ENCODE data around the gene GABRD. TPM values are rescaled to one million over a fixed set of nuclear protein-coding genes. Genes with fewer than 3 reads are reported as not detected.
"Not testable (repeated sequence)": the region's sequence is repeated elsewhere in the genome, so short reads cannot be mapped to it uniquely, and the experiment has no call there.

The GABRD gene
- total RNA-seq (2014; rRNA removed) = not detected in 2 replicates
- polyA plus RNA-seq (2012) = not detected

DNA sequence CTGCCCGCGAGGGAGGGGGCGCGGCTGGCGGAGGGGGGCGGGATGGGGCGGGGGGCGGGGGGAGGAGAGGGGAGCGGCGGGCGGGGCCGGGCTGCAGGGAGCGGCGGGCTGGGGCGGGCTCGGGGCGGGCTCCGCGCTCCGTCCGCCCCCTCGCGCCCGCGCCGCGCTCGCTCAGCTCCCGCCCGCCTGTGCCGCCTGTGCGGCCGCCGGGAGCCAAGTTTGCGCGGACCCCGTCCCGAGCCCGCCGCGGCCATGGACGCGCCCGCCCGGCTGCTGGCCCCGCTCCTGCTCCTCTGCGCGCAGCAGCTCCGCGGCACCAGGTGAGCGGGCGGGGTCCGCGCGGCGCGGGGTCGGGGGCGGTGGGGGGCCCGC is at the start of gene GABRD:
GABRD (plus strand) TSS at position 174 of the 372 bp plus-strand sequence; CDS start at position 253, 79 bp downstream.
- no peak for DNase-seq (ENCODE audit: low read depth)

DNA sequence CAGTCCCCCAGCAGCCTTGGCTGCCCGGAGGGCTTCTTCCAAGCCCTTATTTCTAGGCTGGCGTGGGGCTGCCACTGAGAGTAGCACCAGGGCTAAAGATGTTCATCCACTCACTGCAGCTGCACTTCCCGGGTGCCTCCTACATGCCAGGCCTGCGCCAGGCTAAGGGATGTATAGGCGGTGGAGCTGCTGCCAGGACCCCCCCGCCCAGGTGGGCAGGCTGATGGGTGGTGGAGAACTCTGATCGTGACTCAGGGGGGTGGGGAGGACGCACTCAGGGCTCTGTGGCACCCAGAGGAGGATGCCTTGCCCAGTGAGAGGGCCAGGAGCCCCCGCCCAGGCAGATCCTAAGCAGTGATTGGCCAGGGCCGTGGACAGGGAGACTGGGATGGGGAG is 49.6 kb upstream of the GABRD start:
- no peak for DNase-seq (ENCODE audit: low read depth)

DNA sequence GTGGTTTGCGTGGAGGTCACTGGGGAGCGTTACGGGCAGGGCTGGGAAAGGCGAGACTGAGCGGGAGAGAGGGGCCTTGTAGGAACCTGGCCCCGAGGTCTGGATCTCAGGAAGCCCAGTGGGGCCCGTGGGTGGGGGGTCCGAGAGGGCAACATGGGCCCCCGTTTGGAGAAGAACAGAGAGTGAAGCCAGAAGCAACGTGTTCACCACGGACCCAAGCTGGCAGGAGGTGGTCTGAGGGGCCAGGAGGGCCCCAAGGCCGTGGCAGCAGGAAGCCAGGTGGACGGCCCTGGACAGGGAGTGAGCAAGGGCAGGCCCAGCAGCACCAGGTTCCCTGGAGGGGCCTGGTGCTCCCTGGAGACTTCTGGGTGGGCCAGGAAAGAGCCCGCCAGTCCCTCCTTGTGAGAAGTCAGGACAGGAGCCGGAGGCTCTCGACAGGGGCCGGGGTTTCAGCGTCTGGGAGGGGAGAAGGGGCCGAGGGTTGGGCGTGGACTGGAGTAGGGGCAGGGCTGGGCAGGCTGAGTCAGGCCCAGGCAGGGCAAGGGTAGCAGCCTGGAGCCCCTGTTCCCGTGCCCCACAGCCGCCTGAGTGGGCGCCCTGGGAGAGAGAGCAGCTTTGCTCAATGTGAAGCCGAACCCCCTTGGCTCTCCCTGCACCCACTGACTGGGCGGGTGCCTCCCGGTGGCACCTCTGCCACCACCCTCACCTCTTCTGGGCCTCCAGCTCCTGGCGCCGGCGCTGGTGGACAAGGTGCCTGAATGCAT is 49.0 kb upstream of the GABRD start:
- DNase-seq (ENCODE audit: low read depth) = no peak

DNA sequence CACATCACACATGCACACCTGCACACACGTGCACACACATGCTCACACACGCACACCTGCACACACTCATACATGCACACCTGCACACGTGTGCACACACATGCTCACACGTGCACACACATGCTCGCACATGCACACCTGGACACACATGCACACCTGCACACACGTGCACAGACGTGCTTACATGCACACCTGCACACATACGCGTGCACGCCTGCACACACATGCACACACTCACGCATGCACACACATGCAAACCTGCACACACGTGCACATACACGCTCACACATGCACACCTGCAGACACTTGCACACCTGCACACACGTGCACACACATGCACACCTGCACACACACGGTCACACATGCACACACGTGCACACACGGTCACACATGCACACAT is 48.1 kb upstream of the GABRD start:
- DNase-seq (ENCODE audit: low read depth) = no peak

DNA sequence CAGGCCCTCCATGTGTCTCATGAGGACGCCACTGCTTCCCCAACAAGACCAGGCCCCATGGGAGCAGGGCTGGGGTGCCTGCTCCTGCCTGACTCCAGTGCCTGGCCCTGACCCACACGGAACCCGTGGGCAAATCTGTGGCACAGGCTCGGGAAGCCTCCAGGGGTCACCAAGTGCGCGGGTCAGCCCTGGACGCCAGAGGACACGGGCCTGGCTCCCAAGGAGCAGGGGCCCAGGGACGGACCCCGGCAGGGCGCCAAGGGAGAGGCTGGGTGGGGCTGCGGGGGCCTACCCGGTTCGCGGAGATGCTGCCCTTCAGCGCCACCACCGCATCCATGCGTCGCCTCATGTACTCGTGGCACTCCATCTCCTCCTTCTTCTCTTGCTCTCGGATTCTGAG is 47.5 kb upstream of the GABRD start:
- no peak for DNase-seq (ENCODE audit: low read depth)

DNA sequence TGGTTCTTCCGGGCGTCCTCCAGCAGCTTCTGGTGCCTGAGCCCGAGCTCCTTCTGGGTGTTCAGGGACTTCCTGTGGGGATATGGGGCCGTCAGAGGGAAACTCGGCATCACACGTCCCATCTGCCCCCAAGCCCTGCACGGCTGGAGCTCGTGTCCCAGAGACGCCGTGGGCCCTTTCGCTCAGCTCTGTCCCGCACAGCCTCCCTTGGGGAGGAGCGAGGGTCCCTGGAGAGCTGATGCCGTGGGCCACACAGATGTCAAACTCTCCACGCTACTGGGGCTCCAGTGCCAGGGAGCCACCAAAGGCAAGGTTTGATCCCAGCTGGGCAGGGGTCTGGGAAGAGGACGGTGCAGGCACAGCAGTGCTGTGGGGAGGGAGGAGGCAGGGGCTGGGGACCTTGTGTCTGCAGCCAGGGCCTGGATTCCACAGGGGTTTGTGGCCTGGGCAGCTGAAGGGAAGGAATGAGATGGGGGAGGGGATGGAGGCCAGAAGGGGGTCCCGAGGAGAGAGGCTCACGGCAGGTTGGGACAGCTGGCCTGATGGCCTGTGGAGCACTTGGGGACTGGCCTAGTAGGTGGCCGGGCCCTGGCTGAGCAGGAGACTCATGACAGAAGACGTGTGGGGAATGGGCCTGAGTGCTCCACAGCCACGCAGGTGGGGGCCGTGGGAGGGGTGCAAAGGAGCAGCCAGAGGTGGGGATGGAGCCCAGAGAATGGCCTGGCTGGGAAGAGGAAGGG is 46.0 kb upstream of the GABRD start:
- no peak for DNase-seq (ENCODE audit: low read depth)

GRCh38 chr1:1973716-1974642 is 45.2 kb upstream of the GABRD start:
- DNase-seq (ENCODE audit: low read depth) = no peak

- DNase-seq (ENCODE audit: low read depth) = no peak
Measured at GRCh38 chr1:1974834-1975233, 44.3 kb upstream of the GABRD start.

- no peak for DNase-seq (ENCODE audit: low read depth)
Measured at GRCh38 chr1:1975535-1975934, 43.6 kb upstream of the GABRD start.

DNA sequence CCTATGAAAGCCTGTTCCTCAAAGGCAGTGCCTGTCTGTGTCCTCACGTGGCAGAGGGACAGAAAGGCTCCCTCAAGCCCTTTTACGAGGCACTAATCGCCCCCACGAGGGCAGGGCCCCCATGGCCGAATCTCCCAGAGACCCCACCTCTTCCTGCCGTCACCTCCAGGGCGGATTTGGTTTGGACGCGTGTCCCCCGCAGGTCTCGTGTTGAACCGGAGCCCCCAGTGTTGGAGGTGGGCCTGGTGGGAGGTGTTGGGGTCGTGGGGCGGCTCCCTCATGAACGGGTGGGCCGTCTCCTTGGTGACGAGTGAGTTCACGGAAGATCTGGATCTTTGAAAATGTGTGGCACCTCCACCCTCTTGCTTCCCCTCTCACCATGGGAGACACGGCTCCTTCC is 43.1 kb upstream of the GABRD start:
- no peak for DNase-seq (ENCODE audit: low read depth)

DNA sequence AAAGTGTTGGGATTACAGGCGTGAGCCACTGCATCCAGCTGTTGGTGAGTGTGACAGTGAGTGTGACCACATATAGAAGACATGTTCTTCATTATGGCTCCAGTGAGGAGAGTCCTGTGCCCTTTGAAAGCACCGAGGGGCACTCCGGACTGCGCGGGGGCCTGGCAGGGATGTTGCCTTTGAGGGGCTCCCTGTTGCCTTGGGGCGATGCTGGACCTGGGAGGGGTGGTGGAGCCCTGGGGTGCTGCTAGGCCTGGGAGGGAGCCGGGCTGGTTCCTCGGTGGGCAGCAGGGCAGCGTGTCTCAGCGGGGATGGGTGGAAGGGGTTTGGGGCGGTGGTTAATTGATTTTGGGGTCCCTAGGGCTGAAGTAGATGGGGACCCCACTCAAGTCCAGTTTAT is 41.0 kb upstream of the GABRD start:
- DNase-seq (ENCODE audit: low read depth) = no peak

- not testable (repeated sequence) for DNase-seq (ENCODE audit: low read depth)
Measured at GRCh38 chr1:1978690-1979481, 40.3 kb upstream of the GABRD start.

- no peak for DNase-seq (ENCODE audit: low read depth)
Measured at GRCh38 chr1:1979482-1980165, 39.5 kb upstream of the GABRD start.

DNA sequence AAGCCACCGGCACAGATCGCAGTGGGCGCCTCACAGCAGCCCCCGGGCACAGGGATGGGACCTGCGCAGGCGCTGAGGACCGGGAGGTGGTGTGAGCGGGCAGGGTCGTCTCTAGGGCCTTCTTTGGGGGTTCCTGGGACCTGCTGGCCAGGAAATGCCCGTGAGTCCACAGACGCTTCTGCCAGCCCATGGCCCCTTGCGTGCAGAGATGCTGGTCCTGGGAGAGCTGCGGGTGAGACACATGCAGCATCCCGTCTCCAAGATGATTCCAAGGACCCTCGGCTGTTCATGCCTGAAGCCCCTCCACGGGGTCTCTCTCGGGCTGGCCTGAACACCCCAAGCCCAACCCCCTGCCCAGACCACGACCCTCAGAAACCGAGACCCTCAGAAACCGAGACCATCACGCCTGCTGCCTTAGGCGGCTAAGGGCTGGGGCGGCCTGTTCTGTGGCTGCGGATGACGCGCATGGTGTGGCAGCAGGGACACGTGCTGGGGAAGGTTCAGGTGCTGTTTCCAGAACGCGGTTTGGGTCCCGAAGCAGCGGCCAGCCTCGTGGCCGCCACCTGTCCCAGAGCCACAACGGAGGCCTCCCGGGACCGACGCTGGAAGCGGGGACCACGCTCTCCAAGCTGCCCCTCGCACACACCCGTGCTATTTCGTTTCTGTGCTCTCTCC is 38.5 kb upstream of the GABRD start:
- no peak for DNase-seq (ENCODE audit: low read depth)

GRCh38 chr1:1981142-1981500 is 38.0 kb upstream of the GABRD start:
- no peak for DNase-seq (ENCODE audit: low read depth)

DNA sequence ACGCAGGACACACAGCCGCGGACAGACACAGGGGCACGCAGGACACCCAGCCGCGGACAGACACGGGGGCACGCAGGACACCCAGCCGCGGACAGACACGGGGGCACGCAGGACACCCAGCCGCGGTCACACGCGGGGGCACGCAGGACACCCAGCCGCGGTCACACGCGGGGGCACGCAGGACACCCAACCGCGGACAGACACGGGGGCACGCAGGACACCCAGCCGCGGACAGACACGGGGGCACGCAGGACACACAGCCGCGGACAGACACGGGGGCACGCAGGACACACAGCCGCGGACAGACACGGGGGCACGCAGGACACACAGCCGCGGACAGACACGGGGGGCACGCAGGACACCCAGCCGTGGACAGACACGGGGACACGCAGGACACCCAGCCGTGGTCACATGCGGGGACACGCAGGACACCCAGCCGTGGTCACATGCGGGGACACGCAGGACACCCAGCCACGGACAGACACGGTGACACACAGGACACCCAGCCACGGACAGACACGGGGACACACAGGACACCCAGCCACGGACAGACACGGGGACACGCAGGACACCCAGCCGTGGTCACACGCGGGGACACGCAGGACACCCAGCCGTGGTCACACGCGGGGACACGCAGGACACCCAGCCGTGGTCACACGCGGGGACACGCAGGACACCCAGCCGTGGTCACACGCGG is 37.4 kb upstream of the GABRD start:
- not testable (repeated sequence) for DNase-seq (ENCODE audit: low read depth)

- DNase-seq (ENCODE audit: low read depth) = no peak
Measured at GRCh38 chr1:1982379-1983232, 36.5 kb upstream of the GABRD start.

DNA sequence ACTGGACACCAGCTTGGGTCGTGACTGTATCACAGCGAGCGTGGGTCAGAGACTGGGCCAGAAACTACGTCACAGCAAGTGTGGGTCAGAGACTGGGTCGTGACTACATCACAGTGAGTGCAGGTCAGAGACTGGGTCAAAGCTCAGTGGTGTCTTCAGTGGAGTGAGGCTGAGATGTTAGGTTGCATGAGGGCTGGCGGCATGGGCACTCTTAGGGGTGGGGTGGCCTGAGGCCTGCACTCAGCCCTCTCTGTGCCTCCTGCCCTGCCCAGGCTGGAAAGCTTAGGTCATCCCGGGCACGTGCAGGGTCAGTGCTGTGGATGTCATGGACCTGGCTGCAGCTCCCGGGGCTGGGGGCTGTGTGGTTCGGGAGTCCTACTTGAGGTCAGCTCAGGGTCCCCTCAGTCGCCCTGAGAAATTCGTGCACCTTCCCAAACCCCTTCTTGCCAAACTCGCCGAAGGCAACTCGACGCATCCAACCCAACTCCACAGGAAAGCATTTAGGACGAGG is 34.5 kb upstream of the GABRD start:
- no peak for DNase-seq (ENCODE audit: low read depth)
